PC-9 (cell line): ENCODE measurements around the gene PLEKHA6.

Source experiments
- CTCF ChIP-seq: fragments of 200-600 bp; sonication (generic); conservative IDR thresholded peaks from 2 replicates; pipeline ENCODE4 v1.6.1; 2017; ENCODE audit warnings: mixed run types, antibody characterized with exemption, mild to moderate bottlenecking, moderate library complexity
- EZH2 ChIP-seq: fragments of 200-600 bp; sonication (generic); IDR thresholded peaks from 2 replicates; pipeline ENCODE4 v1.8.0; 2017; ENCODE audit warnings: antibody characterized with exemption, low read depth

DNA sequence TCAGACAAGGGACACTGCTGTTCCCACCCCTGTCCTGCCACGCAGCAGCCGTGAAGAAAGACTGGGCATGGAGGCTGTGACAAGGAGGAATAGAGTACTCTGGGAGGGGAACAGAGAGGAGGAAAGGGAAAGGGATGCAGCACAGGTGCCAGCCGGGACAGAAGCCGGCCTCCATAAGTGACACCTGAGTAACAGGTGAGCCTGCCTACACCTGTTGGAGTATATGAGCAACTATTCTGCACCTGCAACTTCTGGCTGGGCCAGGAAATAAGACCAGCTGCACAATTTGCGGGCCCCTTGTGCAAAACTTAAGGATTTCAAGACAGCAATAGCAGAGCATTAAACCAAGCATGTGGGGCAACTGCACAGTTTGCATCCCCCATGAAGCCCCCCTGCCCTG, 73.4 kb downstream of the PLEKHA6 start:
- TF ChIP-seq CTCF = no peak
- TF ChIP-seq EZH2 = no peak
